DMS79 (cell line): Measurements from ENCODE around the gene BRPF1.

Experiments
- DNase-seq: peaks from one replicate; lab custom pipeline; 2025; lab: John Stamatoyannopoulos, UW

The BRPF1 gene

DNA sequence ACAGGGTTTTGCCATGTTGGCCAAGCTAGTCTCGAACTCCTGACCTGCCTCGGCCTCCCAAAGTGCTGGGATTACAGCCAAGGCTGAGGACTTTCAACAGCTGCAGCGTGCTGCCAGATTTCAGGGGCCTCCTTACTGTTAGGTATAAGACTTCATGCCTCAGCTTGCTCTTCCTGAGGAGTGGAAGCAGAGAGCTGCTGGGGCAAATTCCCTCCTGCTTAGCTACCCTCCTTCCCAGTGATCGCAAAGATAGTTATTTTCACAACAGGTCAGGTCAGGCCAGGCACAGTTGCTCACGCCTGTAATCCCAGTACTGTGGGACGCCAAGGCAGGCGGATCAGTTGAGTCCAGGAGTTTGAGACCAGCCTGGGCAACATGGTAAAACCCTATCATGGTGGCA is 30.5 kb upstream of the BRPF1 start:
- no peak for DNase-seq

DNA sequence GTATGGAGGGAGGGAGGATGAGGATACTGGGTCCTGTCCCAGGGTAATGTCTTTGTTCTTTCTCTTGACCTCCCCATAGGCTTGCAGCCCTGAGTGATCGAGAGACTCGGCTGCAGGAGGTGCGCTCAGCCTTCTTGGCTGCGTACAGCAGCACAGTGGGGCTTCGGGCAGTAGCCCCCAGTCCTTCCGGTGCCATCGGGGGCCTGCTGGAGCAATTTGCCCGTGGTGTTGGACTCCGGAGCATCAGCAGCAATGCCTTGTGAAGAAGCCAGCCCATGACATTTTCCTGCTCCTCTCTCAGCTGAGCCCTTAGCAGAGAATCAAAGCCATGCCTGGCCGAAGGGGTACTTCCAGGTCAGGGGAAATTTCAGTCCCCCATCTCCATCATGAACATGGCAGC is 29.8 kb upstream of the BRPF1 start:
- DNase-seq, result no peak

DNA sequence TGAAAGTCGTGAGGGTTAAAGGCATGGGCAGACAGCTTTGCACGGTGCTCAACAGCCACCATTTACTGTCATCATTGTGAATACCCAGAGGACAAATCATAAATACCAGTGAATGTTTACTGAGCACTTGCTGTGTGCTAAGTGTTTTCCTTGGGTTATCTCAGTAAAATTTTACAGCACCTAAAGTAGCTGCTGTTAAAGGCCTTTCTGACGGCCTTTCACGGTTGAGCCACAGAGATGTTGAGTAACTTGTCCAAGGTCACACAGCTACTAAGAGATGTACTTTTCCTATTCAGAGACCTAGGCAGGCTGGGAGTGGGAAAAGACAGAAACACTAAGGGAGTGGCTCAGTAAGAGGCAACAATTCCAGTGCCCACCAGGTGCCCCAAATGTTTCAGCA is 28.3 kb upstream of the BRPF1 start:
- no peak for DNase-seq

DNA sequence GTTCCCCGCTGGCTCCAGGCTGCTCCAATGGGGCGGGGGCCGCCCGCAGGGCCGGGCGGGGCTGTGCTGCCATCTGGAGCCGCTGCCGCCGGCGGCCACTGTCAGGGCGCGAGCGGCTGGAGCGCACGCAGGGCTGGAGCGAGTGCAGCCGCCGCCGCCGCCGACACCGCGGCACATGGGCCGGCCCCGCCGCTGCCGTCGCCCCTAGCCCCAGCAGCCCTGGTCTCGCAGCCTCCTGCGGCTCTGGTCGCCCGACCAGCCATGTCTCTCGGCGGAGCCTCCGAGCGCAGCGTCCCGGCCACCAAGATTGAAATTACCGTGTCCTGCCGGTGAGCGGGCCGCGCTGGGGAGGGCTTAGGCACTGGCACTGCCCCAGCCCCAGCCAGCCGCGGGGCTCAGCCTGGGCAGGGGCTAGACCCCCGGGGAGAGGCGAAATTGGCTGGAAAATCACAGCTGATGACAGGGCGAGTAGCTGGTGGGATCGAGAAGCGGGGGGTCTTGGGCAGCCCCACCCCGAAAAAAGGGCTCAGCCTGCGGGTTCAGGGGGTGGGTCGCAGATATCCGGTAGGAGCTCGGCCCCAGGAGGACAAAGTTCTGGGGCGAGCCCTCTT is 27.7 kb upstream of the BRPF1 start, which contains the start of gene CPNE9:
Gene CPNE9, plus strand, starts transcription at position 98 of the 611 bp plus-strand sequence. Its CDS starts 164 bp downstream, at position 262.
- DNase-seq, result no peak

DNA sequence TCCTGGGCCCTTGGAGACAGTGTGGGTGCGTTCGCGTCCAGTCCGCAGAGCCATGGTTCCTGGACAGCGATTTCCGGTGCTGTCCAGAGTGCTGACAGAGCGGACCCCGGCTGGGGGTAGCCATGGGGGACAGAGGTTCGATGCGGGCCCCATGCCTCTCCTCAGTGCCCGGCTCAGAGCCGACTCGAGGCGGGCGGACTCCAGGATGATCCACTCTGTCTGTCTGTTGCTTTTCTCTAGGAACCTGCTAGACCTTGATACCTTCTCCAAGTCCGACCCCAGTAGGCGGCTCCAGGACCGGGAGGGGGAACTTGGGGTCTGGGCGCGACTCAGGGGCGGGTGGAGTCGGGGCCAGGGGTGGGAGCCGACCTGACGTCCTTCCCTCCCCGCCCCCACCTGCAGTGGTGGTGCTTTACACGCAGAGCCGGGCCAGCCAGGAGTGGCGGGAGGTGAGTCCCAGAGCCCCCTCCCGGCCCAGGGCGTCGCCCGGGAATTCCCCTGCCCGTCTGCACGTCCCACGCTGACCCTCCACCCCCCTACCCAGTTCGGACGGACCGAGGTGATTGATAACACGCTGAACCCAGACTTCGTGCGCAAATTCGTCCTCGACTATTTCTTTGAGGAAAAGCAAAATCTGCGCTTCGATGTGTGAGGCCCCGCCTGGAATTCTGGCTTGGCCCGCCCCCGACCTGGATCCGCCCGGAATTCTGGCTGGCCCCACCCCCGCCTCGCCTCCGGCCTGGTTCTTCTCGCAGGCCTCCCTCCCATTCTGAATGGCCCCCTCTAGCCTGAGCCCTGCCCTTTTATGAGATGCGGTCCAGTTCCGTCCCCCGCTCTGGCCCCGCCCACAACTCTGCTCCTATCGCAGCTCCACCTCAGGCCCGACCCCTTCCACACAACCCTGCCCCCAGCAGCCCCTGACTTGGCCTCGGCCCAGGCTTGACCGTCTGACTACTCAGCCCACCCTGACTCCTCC is 26.9 kb upstream of the BRPF1 start:
- DNase-seq, result peak; percentile 35

DNA sequence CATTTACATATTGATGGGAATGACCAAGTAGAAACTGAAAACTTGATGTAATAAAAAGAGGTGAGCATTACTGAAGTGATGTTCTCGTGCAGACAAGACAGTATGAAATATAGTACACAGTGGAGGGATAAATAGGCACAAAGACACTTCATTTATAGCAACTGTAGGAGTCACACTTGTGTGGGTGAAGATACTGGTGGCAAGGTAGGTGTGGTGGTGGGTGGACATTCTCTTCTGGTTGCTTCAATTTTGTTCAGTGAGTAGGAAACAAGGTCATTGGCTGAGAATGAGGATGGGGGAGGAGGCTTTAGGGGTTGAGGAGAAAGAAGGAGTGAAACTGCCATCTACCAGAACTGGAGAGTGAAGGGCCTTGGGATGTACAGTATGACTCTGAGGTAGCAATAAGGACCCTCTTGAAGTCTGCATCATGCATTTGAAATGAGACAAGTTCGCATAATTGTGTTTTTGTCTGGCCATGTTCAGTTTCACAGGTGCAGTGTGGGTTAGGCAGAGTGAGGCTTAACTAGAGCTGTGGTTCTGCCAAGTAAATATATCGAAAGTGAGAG is 21.3 kb upstream of the BRPF1 start:
- DNase-seq, result no peak

DNA sequence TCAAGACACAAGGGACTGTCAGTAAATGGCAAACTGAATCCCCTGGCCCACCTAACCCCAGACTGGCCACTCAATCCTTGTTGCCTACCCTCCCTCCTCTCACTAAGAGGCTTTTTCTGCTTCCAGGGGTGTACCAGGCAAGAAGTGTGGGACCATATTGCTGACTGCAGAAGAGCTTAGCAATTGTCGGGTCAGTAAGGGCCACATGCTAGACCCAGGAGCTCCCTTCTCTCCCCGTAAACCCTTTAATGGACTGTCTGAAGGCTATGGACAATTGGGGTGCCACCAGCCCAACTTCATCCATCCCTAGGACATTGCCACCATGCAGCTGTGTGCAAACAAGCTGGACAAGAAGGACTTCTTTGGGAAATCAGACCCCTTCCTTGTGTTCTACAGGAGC is 19.1 kb upstream of the BRPF1 start:
- DNase-seq, result no peak

DNA sequence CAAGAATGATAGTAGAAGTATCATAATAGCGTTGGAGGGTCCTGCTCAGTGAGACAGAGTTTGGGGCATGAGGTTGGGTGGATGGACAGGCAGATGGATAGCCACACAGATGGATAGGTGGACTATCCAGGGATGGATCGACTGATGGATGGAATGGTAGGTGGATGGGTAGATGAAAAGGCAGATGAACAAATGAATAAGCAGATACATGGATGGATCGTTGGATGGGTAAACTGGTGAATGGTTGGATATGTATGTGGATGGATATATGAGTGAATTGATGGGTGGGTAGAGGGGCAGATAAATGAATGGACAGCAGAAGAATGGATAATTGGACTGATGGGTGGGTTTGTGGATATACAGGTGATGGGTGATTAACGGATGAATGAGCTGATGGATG is 18.4 kb upstream of the BRPF1 start:
- no peak for DNase-seq

DNA sequence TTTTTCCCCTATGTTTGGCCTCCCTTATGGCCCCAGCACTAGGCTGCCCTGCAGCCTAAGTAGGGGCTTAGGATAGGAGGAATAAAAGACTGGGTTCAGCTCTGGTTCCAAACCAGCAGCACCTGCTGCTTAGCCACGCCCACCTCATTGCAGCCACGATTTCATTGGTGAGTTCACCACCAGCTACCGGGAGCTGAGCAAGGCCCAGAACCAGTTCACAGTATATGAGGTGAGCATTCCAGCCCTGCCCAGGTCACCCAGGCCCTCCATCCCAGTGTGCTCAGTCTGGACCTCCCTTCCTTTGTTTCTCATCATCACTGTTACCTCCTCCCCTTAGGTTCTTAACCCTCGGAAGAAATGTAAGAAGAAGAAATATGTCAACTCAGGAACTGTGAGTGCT is 16.4 kb upstream of the BRPF1 start:
- DNase-seq, result no peak

DNA sequence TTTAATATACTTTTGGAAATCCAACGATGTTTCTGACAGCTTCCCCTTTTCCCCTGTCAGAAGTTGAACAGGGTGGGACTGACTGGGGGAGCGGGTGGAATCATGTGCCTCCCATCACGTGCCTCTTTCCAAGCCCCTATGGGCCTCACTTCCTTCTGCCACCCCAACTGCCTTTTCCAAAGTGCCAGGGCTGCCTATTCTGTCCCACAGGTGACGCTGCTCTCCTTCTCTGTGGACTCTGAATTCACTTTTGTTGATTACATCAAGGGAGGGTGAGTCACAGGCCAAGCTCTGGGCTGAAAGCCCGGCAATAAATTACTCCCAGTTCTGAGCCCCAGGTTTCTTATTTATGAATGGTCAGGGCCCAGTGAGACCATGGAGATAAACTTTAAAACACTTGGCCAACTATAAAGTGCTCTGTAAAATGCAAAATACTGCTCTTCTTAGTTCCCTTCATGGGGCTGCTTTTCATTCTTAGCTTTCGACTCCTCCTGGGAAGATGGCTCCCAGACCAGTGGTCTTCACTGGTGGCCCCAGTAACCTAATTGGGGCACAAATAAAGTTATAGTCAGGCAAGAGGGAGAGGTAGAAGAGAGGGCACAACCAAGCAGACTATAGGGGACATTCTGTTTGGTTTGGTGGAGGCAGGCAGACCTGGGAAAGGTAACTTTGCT is 15.6 kb upstream of the BRPF1 start:
- no peak for DNase-seq

DNA sequence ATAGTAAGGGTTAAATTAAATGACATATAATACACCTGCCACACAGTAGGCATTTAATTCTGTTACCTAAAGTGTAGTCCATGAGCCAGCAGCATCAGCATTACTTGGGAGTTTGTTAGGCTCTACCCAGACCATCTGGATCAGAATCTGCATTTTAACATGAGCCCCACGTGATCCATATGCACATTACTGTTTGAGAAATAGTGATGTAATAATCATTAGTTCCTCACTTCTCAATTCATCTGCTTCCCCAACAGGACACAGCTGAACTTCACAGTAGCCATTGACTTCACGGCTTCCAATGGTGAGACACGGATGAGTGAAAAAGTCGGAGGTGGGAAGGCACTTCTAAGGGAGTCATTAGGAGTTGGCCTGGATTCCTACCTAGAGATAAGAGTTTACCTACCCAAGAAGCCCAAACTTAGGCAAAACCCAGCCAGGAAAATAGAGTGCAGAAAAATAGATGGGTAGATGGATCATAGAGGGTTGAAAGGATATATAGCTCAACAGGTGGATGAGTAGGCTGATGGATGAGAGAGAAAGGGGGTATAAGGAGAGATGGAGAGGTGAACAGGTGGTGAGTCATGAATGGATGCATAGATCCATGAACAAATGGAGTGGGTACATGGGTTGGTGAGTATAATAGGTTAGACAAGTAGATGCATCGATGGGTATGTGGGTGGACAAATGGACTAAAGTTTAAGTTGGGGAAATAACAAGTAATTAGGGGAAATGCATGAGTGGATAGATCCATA is 14.6 kb upstream of the BRPF1 start:
- DNase-seq, result no peak

DNA sequence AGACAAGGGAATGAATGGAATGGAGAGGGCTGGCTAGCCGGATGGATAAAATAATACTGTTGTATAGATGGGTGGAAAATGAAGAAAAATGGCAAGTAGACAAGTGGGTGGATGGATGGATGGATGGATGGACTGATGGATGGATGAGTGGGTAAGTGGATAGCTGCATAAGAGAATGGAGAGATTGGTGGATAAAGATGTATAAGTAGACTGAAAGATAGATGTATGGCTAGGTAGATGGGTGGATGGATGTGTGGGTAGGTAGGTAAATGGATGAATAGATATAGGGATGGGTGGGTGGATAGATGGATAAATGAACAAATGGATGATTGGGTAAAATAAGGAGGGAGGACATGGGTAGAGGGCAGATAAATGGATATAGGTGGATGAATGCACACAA is 14.0 kb upstream of the BRPF1 start:
- no peak for DNase-seq

DNA sequence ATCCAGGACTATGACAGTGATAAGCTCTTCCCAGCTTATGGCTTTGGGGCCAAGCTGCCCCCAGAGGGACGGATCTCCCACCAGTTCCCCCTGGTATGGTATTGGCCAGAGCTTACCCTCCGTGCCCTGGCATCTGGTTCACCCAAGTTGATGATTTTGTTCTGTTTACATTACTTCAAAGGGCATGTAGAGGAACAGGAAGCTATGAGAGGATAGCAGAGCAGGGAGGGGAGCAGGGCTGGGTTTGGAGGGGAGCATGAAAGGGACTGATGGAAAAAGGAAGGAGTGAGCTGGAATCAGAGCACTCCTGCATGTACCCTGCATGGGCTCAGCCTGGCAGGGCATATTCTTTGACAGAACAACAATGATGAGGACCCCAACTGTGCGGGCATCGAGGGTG is 13.4 kb upstream of the BRPF1 start:
- DNase-seq, result no peak

DNA sequence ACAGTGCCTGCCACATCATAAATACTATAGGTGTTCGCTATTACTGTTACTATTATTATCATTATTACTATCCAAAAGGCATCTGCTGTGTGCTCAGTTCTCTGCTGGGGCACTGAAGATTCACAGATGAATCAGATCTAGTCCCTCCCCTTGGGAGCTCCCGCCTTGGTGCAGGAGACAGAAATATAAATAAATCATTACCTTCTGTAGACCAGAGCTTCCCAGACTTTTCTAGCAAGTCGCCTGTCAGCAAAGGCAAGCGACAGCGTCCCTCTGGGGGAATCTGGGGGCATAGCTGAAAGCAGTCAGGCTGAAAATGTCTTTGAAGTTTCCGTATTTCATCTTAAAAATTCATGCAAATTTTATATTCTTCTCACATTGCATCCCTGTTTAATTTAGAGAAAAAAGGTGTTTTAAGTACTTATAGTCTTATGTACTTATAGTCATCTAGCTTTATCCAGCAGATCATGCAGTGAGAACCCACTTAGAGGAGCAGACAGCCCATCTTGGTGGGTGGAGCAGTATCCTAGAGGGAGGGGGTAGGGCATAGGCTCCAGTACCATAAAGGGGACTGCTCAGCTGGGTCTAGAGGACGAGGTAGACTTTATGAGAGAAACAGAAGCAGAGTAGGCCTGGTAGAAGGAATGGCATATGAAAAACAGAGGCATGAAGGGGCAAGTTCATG is 10.4 kb upstream of the BRPF1 start:
- DNase-seq, result no peak

DNA sequence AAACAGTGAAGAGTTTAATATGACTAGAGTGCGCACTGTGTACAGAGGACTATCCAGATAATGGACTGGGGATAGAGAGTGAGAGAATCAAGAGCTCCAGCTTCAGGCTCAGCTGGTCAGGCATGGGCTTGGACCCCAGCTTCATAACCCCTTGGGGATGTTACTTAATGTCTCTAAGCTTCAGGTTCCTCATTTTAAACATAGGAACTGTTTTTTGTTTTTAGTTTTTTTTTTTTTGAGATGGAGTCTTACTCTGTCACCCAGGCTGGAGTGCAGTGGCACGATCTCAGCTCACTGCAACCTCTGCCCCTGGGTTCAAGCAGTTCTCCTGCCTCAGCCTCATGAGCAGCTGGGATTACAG is 9.9 kb upstream of the BRPF1 start:
- no peak for DNase-seq

DNA sequence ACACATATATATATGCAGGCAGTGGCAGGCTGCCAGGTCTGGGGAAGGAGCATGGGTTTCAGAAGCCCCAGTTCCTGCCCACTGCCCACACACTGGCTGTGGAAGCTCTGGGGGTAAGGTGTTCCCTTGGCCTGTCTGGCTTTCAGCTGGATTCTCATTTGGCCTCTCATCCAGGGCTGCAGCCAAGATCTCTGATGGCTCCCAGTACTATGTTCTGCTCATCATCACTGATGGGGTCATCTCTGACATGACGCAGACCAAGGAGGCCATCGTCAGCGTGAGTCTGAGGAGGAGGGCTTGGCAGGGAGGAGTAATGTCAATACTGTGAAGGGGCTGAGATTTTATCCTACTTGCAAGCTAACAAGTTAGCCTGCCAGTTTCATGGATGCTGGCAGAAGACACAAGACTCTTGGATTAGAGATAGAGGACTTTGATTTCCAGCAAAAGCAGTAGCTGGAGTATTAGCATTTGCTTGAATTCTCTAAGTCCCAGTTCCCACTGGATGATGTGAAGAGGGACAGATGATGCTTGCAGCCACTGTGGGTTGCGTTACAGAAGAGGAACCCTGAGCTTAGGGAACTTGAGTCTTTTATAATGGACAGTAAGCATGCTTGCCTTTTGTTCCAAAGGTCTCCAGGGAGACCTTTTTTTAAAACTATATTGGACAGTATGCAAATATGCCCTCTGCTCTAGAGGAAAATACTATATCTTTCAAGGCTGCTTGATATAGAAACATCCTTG is 5.6 kb upstream of the BRPF1 start:
- no peak for DNase-seq

DNA sequence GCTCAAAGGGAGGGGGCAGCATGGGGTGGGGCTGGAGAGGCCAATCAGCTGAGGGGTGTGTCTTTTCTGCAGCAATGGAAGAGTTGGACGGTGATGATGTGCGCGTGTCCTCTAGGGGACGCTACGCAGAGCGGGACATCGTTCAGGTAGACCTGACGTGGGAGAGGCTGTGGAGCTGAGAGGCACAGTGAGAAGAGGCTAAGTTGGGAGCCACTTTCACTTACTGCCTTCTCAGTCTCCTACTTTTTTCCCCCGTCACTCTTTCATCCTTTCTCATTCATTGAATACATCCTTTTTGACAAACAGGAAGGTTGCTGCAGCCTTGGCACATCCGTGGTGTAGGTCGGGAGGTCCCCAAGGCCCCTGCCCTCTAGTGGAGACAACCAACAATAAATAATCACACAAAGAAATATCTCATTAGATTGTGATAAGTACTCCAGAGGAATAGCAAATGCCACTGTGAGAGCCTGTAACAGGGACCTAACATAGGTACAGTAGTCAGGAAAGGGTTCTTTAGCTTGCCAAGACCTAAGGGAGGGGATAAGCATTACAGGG is 4.4 kb upstream of the BRPF1 start:
- DNase-seq, result no peak

DNA sequence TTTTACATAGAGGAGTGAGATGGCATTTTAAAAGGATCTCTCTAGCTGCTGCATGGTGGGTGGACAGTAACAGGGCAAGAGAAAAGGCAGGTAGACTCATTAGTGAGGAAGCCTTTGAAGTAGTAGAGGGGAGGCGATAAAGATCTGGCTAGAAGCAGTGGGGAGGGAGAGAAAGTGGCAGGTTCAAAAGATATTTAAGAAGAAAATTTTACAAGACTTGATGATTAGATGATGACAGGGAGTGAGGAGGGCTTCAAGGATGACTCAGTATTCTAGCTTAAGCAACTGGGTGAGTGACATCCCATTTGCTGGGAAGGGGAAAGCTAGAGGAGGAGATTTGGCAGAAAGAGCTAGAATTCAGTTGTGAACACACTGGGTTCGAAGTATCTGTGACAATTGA is 3.8 kb upstream of the BRPF1 start:
- DNase-seq, result no peak

DNA sequence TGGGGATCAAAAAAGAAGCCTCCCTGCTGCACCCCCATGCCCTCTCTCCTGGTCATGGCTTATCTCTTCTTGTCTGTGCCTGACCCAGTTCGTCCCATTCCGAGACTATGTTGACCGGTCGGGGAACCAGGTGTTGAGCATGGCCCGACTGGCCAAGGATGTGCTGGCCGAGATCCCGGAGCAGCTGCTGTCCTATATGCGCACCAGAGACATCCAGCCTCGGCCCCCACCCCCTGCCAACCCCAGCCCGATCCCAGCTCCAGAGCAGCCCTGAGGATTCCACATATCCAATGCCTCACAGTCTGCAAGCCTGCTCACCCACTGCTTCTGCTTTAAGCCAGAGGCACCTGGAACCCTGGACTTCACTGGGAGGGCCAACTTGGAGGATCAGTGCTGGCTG is 2.1 kb upstream of the BRPF1 start:
- no peak for DNase-seq

DNA sequence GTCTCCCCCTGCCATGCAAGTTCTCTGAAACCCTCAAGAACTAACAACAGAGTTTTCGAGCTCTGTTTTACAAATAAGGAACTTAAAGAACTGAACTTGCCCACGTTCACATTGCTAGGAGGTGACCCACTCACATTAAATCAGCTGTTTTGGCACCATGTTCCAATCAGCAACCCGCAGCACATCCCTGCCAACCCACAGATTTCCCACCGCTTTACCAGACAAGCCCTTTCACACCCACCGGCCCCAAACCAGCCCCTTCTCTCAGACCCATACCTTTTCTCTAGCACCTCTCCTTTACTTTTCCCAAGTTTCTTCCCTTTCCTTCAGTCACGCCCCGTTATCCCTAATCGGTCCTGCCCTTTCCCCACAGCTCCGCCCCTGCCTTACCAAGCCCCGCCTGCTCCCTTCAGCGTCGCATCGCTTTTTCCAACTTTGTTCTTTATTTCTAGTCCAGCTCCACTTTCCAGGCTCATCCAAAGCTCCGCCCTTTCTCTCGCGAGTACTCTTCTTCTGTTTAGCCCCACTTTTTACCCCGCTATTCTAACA is 804 bp upstream of the BRPF1 start:
- DNase-seq, result no peak
